ES-I3 (cell line): Measurements from ENCODE around the gene H2AZ1.

Experiments used
- H3K36me3 ChIP-seq: 2 replicates; pipeline ENCODE4 v1.6.1; 2013; ENCODE audit warnings: mild to moderate bottlenecking, low read length, control low read depth, moderate library complexity; ENCODE audit not compliant: insufficient read depth
- H3K4me1 ChIP-seq: 2 replicates; pipeline ENCODE4 v1.6.1; 2013; ENCODE audit warnings: mild to moderate bottlenecking, control low read depth, low read length; ENCODE audit not compliant: insufficient read depth
- H3K9ac ChIP-seq: 2 replicates; pipeline ENCODE4 v1.6.1; 2013; ENCODE audit warnings: low read depth, mild to moderate bottlenecking, low read length, moderate library complexity
- H3K9me3 ChIP-seq: 2 replicates; pipeline ENCODE4 v1.6.1; 2013; ENCODE audit warnings: mild to moderate bottlenecking, low read length, moderate library complexity; ENCODE audit not compliant: control insufficient read depth, insufficient read depth

Gene H2AZ1

GRCh38 chr4:99917575-99917974 is 32.5 kb downstream of the H2AZ1 start:
- Histone ChIP-seq H3K36me3 (peaks cover 1% of the 10 kb centered on the region; the same call in 1 of the 2 replicates), H3K9ac (no peak overlapping the region), H3K4me1 (no peaks in the 10 kb centered on the region), H3K9me3 (no peaks in the 10 kb centered on the region)

- Histone ChIP-seq H3K4me1 (no peaks in the 10 kb centered on the region), H3K9me3 (no peaks in the 10 kb centered on the region), H3K36me3 (no peaks in the 10 kb centered on the region; the same call in 1 of the 2 replicates), H3K9ac (no peak overlapping the region)
Observed at GRCh38 chr4:99915449-99915848, 34.6 kb downstream of the H2AZ1 start.
